Measurements from ENCODE around the gene ADAM12.

The ADAM12 gene

DNA sequence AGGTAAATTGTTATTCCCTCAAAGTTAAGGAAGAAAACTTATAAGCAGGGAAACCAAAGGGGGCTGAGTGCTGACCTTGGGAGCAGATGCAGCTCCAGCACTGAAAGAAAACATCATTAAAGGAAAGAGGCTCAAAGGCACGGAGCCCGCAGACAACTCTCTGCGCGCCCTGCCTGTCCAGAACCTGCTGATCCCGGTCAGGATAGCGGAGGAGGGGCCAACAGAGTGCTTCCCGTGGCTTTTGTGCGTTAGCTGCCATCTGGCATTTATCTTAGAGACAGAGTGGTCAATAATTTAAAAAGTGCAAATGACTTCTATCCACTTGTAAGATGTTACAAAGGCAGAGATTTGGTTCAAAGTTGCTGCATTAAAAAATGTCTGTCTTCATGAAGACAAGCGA, 329.8 kb downstream of the ADAM12 start:
- Histone ChIP-seq H3K36me3 (replicated peaks; ENCODE audit: low read depth, low read length) (no peaks in the 10 kb centered on the region), H2AFZ (ENCODE audit: low read depth, low read length) (no peak overlapping the region), H3K27me3 (ENCODE audit: low read depth, low read length) (no peaks in the 10 kb centered on the region), H3K9me3 (ENCODE audit: insufficient read depth, low read length) (no peaks in the 10 kb centered on the region), H4K20me1 (ENCODE audit: insufficient read depth, low read length) (no peaks in the 10 kb centered on the region), H3K4me3 (ENCODE audit: low read length) (no peak overlapping the region), H3K9ac (ENCODE audit: low read length) (no peak overlapping the region), H3K79me2 (ENCODE audit: low read length) (no peaks in the 10 kb centered on the region), H3K4me2 (ENCODE audit: low read length) (no peak overlapping the region), H3K4me1 (ENCODE audit: low read length) (peaks cover 6% of the 10 kb centered on the region), H3K27ac (ENCODE audit: low read length) (no peak overlapping the region)
- TF ChIP-seq, protein P1, sequence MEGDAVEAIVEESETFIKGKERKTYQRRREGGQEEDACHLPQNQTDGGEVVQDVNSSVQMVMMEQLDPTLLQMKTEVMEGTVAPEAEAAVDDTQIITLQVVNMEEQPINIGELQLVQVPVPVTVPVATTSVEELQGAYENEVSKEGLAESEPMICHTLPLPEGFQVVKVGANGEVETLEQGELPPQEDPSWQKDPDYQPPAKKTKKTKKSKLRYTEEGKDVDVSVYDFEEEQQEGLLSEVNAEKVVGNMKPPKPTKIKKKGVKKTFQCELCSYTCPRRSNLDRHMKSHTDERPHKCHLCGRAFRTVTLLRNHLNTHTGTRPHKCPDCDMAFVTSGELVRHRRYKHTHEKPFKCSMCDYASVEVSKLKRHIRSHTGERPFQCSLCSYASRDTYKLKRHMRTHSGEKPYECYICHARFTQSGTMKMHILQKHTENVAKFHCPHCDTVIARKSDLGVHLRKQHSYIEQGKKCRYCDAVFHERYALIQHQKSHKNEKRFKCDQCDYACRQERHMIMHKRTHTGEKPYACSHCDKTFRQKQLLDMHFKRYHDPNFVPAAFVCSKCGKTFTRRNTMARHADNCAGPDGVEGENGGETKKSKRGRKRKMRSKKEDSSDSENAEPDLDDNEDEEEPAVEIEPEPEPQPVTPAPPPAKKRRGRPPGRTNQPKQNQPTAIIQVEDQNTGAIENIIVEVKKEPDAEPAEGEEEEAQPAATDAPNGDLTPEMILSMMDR (IDR thresholded peaks at IDR 0.05; ENCODE audit: low read depth, low read length), result no peak
- TF ChIP-seq EZH2phosphoT487 (IDR thresholded peaks at IDR 0.05; ENCODE audit: low read depth), result no peak

GRCh38 chr10:126058104-126058503, 330.2 kb downstream of the ADAM12 start:
- no peaks in the 10 kb centered on the region for H4K20me1 ChIP-seq (ENCODE audit: insufficient read depth, low read length)
- H2AFZ ChIP-seq (ENCODE audit: low read depth, low read length), result no peak overlapping the region
- no peaks in the 10 kb centered on the region for H3K36me3 ChIP-seq (replicated peaks; ENCODE audit: low read depth, low read length)
- H3K27me3 ChIP-seq (ENCODE audit: low read depth, low read length), result no peaks in the 10 kb centered on the region
- H3K27ac ChIP-seq (ENCODE audit: low read length), result no peak overlapping the region
- H3K9me3 ChIP-seq (ENCODE audit: insufficient read depth, low read length), result no peaks in the 10 kb centered on the region
- H3K79me2 ChIP-seq (ENCODE audit: low read length), result no peaks in the 10 kb centered on the region
- H3K9ac ChIP-seq (ENCODE audit: low read length), result no peak overlapping the region
- no peak overlapping the region for H3K4me3 ChIP-seq (ENCODE audit: low read length)
- TF ChIP-seq EZH2phosphoT487 (IDR thresholded peaks at IDR 0.05; ENCODE audit: low read depth), result no peak
- TF ChIP-seq, protein P1 (IDR thresholded peaks at IDR 0.05; ENCODE audit: low read depth, low read length), result no peak
- H3K4me1 ChIP-seq (ENCODE audit: low read length), result peaks cover 6% of the 10 kb centered on the region
- no peak overlapping the region for H3K4me2 ChIP-seq (ENCODE audit: low read length)

GRCh38 chr10:126057494-126057893, 330.8 kb downstream of the ADAM12 start:
- no peak overlapping the region for H2AFZ ChIP-seq (ENCODE audit: low read depth, low read length)
- no peaks in the 10 kb centered on the region for H3K27me3 ChIP-seq (ENCODE audit: low read depth, low read length)
- no peaks in the 10 kb centered on the region for H3K9me3 ChIP-seq (ENCODE audit: insufficient read depth, low read length)
- no peak overlapping the region for H3K4me2 ChIP-seq (ENCODE audit: low read length)
- no peak overlapping the region for H3K9ac ChIP-seq (ENCODE audit: low read length)
- TF ChIP-seq, protein P1 (IDR thresholded peaks at IDR 0.05; ENCODE audit: low read depth, low read length), result no peak
- TF ChIP-seq EZH2phosphoT487 (IDR thresholded peaks at IDR 0.05; ENCODE audit: low read depth), result no peak
- peaks cover 6% of the 10 kb centered on the region for H3K4me1 ChIP-seq (ENCODE audit: low read length)
- H4K20me1 ChIP-seq (ENCODE audit: insufficient read depth, low read length), result no peaks in the 10 kb centered on the region
- H3K79me2 ChIP-seq (ENCODE audit: low read length), result no peaks in the 10 kb centered on the region
- H3K27ac ChIP-seq (ENCODE audit: low read length), result no peak overlapping the region
- no peak overlapping the region for H3K4me3 ChIP-seq (ENCODE audit: low read length)
- H3K36me3 ChIP-seq (replicated peaks; ENCODE audit: low read depth, low read length), result no peaks in the 10 kb centered on the region

GRCh38 chr10:126054191-126054590, 334.1 kb downstream of the ADAM12 start:
- no peak for TF ChIP-seq EZH2phosphoT487 (IDR thresholded peaks at IDR 0.05; ENCODE audit: low read depth)
- TF ChIP-seq, protein P1 (IDR thresholded peaks at IDR 0.05; ENCODE audit: low read depth, low read length), result no peak
- Histone ChIP-seq H3K4me2 (ENCODE audit: low read length) (no peak overlapping the region), H3K9me3 (ENCODE audit: insufficient read depth, low read length) (no peaks in the 10 kb centered on the region), H3K27me3 (ENCODE audit: low read depth, low read length) (no peaks in the 10 kb centered on the region), H3K79me2 (ENCODE audit: low read length) (no peaks in the 10 kb centered on the region), H3K36me3 (replicated peaks; ENCODE audit: low read depth, low read length) (no peaks in the 10 kb centered on the region), H3K4me1 (ENCODE audit: low read length) (peaks cover 5% of the 10 kb centered on the region), H3K27ac (ENCODE audit: low read length) (no peak overlapping the region), H3K9ac (ENCODE audit: low read length) (no peak overlapping the region), H3K4me3 (ENCODE audit: low read length) (no peak overlapping the region), H4K20me1 (ENCODE audit: insufficient read depth, low read length) (no peaks in the 10 kb centered on the region), H2AFZ (ENCODE audit: low read depth, low read length) (no peak overlapping the region)

Measured in OCI-LY3 (cell line).